ENCODE data around the gene INPP4B.

- TF ChIP-seq CTCF (IDR thresholded peaks at IDR 0.05), result no peak
- no peak for TF ChIP-seq EZH2 (IDR thresholded peaks at IDR 0.05; ENCODE audit: borderline replicate concordance, insufficient read depth, low read depth, low read length, poor library complexity, severe bottlenecking)
These were observed at the start of gene INPP4B for GRCh38 chr4:142846108-142846728.

Measured in B cell (primary cell).